ENCODE results near the gene CCDC152. TPM values are rescaled to one million over a fixed set of nuclear protein-coding genes. Genes with fewer than 3 reads are reported as not detected.
A peak's percentile ranks its signal among the peaks of the same experiment; 100 is the strongest.

Gene CCDC152
- total and polyA plus RNA-seq, 2 of the 13 experiments (the other 11 are each of a cell fraction or from before 2014, with no cell fraction given) = 0.20 to 0.36 TPM

- TF ChIP-seq, protein P1, sequence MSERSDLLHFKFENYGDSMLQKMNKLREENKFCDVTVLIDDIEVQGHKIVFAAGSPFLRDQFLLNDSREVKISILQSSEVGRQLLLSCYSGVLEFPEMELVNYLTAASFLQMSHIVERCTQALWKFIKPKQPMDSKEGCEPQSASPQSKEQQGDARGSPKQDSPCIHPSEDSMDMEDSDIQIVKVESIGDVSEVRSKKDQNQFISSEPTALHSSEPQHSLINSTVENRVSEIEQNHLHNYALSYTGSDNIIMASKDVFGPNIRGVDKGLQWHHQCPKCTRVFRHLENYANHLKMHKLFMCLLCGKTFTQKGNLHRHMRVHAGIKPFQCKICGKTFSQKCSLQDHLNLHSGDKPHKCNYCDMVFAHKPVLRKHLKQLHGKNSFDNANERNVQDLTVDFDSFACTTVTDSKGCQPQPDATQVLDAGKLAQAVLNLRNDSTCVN (CRISPR knock-in tag; IDR thresholded peaks at IDR 0.05; ENCODE audit: borderline replicate concordance) = peak; percentile 23; the same call in 1 of the 2 replicates
- TF ChIP-seq NCOR1 (IDR thresholded peaks at IDR 0.05; ENCODE audit: borderline replicate concordance, low read length) (peak; percentile 68; the same call in 1 of the 2 replicates), DPF2 (CRISPR knock-in tag; IDR thresholded peaks at IDR 0.05; ENCODE audit: borderline replicate concordance, low read depth) (0 out of 2 replicates have a peak, but pooled peaks have one; percentile 31), RBM22 (optimal IDR thresholded peaks at IDR 0.05; ENCODE audit: low read length) (peak; percentile 76), YEATS2 (CRISPR knock-in tag; IDR thresholded peaks at IDR 0.05; ENCODE audit: borderline replicate concordance) (no peak; the same call in 1 of the 2 replicates), ZBTB20 (CRISPR knock-in tag; IDR thresholded peaks at IDR 0.05; ENCODE audit: borderline replicate concordance, low read depth) (peak; percentile 65), NONO (IDR thresholded peaks at IDR 0.05) (no peak), NONO (CRISPR knock-in tag; conservative IDR thresholded peaks at IDR 0.05) (0 out of 2 replicates have a peak, but pooled peaks have one; percentile 15), ZMYM4 (CRISPR knock-in tag; IDR thresholded peaks at IDR 0.05) (peak; percentile 74), HMGXB3 (CRISPR knock-in tag; IDR thresholded peaks at IDR 0.05; ENCODE audit: borderline replicate concordance) (0 out of 2 replicates have a peak, but pooled peaks have one; percentile 16), ZBTB44 (CRISPR knock-in tag; IDR thresholded peaks at IDR 0.05) (no peak), SOX6 (IDR thresholded peaks at IDR 0.05) (no peak), SOX6 (CRISPR knock-in tag; IDR thresholded peaks at IDR 0.05) (peak; percentile 83), HMGA1 (CRISPR knock-in tag; conservative IDR thresholded peaks at IDR 0.05) (no peak), LCORL (IDR thresholded peaks at IDR 0.05) (no peak), LCORL (CRISPR knock-in tag; IDR thresholded peaks at IDR 0.05) (peak; percentile 35; the same call in 1 of the 2 replicates), ELF3 (CRISPR knock-in tag; IDR thresholded peaks at IDR 0.05) (peak; percentile 69), REPIN1 (CRISPR knock-in tag; IDR thresholded peaks at IDR 0.05; ENCODE audit: borderline replicate concordance, low read depth) (0 out of 2 replicates have a peak, but pooled peaks have one; percentile 40)
- TF ChIP-seq, protein P2, sequence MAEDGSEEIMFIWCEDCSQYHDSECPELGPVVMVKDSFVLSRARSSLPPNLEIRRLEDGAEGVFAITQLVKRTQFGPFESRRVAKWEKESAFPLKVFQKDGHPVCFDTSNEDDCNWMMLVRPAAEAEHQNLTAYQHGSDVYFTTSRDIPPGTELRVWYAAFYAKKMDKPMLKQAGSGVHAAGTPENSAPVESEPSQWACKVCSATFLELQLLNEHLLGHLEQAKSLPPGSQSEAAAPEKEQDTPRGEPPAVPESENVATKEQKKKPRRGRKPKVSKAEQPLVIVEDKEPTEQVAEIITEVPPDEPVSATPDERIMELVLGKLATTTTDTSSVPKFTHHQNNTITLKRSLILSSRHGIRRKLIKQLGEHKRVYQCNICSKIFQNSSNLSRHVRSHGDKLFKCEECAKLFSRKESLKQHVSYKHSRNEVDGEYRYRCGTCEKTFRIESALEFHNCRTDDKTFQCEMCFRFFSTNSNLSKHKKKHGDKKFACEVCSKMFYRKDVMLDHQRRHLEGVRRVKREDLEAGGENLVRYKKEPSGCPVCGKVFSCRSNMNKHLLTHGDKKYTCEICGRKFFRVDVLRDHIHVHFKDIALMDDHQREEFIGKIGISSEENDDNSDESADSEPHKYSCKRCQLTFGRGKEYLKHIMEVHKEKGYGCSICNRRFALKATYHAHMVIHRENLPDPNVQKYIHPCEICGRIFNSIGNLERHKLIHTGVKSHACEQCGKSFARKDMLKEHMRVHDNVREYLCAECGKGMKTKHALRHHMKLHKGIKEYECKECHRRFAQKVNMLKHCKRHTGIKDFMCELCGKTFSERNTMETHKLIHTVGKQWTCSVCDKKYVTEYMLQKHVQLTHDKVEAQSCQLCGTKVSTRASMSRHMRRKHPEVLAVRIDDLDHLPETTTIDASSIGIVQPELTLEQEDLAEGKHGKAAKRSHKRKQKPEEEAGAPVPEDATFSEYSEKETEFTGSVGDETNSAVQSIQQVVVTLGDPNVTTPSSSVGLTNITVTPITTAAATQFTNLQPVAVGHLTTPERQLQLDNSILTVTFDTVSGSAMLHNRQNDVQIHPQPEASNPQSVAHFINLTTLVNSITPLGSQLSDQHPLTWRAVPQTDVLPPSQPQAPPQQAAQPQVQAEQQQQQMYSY (CRISPR knock-in tag; IDR thresholded peaks at IDR 0.05) = no peak
These were observed 67.8 kb downstream of the CCDC152 start (continued) for GRCh38 chr5:42824347-42824976.

Measured in HepG2 (cell line).